Left renal pelvis (tissue), 4 donors: ENCODE results near the gene SH3BP1. TPM values are rescaled to one million over a fixed set of nuclear protein-coding genes. Genes with fewer than 3 reads are reported as not detected.

Experiments
- DNase-seq, 4 donors: peaks; one replicate each; pipeline ENCODE4 v3.0.0-alpha.2; 2013; ENCODE audit warnings: low read depth in 4 of 4, low spot score in 3 of 4
- polyA plus RNA-seq, 4 donors: library from polyadenylated mRNA; unstranded; fragments of 120-200 nt; gene quantifications; one replicate each; pipeline ENCODE4 v1.2.1, GENCODE V29; 2013; ENCODE audit not compliant: insufficient read length in 4 of 4

The SH3BP1 gene
- polyA plus RNA-seq, 4 donors = 16.1 to 27.5 (median 24.1) TPM

GRCh38 chr22:37616201-37617083 lies 23.0 kb upstream of the SH3BP1 start:
- no peak for DNase-seq

DNA sequence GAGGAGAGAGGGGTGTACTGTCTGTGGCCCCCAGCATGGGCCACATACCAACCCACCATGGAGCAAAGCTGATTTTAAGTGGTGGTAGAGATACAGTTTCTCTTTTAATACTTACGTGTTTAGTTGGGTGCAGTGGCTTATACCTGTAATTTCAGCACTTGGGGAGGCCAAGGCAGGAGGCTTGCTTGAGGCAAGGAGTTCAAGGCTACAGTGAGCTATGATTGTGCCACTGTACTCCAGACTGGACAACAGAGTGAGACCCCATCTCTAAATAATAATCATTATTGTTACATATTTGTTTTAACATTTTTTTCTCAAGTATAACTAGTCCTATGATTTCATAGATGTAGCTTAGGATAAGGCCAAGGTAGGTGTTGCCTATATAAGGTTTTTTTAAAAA lies 22.0 kb upstream of the SH3BP1 start:
- no peak for DNase-seq

- DNase-seq = no peak
Observed at GRCh38 chr22:37618072-37618656, 21.3 kb upstream of the SH3BP1 start.

GRCh38 chr22:37618674-37619073 lies 20.8 kb upstream of the SH3BP1 start:
- no peak for DNase-seq

DNA sequence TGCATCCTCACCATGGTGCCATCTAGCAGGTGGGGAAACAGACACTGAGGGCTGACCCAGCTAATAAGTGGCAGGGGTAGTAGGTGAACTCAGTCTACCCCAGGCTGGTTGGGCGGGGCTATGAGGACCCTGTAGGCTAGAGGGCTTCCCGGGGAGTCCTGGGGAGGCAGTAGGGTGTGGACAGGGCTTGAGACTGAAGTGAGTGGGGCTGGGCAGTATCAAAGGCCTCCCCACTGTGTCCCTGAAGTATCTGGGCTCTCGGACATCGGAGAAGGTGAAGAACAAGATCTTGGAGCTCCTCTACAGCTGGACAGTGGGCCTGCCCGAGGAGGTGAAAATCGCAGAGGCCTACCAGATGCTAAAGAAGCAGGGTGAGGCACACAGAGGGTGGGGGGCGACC lies 19.5 kb upstream of the SH3BP1 start:
- no peak for DNase-seq

GRCh38 chr22:37621352-37621860 lies 18.1 kb upstream of the SH3BP1 start:
- DNase-seq = no peak

- no peak for DNase-seq
Observed at GRCh38 chr22:37623075-37624016, 16.1 kb upstream of the SH3BP1 start.

GRCh38 chr22:37624017-37624365 lies 15.5 kb upstream of the SH3BP1 start:
- DNase-seq = no peak

DNA sequence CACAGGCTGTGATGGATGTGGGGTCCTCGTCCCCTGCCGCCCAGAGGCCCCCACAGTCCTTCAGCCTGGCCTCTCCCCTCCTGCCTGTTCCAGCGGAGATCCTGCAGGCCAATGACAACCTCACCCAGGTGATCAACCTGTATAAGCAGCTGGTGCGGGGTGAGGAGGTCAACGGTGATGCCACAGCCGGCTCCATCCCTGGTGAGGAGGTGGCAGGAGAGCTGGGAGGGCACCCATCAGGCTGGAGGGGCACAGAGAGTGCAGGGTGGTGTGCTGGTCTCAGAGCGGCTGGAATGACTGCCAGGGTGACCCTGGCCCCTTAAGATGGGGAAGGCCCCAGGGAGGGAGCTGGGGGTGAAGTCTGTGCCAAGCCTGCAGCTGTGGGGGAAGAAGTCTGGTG lies 14.6 kb upstream of the SH3BP1 start:
- no peak for DNase-seq

DNA sequence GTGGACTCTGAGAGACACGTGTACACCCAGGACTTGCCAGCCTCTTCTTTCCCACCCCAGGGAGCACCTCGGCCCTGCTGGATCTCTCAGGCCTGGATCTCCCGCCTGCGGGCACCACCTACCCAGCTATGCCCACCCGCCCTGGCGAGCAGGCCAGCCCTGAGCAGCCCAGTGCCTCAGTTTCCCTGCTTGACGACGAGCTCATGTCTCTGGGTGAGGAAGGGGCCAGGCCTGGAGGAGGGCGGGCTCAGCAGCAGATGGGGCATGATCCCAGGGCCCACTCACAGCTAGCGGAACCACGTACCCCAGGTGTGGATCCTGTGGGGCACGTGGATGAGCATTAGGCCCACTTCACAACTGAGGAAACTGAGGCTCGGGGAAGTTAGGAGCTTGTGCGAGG lies 13.7 kb upstream of the SH3BP1 start:
- DNase-seq = no peak

DNA sequence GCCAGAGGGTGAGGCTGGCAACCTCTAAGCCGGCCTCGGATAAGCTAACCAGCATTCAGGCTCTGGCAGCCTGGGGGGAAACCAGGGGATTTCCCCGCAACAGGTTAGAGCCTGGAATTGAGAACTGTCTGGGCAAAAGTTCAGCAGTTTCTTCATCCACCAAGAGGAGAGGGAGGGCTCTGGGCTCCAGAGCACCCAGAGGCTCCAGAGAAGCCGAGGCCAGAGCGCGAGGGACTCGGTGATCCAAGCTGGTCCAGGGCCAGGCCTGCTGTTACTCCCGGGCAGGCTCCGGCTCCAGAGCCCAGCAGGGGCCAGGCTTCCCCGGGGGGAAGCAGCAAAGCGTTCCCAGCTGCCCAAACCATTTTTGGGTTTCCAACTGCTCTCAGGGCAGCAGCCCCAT lies 13.3 kb upstream of the SH3BP1 start:
- no peak for DNase-seq

GRCh38 chr22:37626556-37627075 lies 12.9 kb upstream of the SH3BP1 start:
- no peak for DNase-seq

DNA sequence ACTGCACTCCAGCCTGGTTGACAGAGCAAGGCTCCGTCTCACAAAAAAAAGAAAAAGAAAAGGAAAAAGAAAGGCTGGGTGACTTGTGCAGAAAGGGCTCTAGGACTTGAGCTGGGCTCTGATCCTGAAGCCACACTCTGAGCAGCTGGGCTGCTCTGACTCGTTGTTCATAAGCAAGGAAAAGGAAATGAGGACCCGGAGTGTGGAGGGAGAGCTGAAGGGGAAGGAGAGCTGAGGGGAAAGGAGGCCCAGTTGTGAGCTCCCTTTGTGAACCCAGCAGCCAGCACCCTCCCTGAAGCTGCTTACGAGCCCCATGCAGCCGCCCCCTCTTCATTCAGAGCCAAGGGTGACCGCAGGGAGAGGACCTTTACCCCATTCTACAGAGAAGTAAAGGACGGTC lies 12.3 kb upstream of the SH3BP1 start:
- no peak for DNase-seq

DNA sequence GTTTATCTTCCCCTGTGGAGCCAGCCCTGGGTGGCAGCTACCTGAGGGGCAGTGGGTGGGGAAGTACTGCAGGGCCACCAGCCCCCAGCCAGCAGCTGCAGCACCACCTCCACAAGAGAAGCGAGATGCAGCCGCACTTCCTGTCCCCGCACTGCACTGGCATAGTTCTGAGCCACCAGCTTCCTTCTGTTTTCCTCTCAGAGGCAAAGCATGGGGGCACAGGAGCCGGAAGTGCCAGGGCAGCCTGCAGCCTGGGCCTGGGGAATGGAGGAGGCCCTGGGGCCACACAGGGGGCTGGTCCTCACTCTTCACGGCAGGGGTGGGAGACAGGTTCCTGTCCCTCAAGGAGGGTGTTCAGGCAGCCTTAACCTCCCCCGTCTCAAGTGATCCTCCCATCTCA lies 11.9 kb upstream of the SH3BP1 start:
- no peak for DNase-seq

DNA sequence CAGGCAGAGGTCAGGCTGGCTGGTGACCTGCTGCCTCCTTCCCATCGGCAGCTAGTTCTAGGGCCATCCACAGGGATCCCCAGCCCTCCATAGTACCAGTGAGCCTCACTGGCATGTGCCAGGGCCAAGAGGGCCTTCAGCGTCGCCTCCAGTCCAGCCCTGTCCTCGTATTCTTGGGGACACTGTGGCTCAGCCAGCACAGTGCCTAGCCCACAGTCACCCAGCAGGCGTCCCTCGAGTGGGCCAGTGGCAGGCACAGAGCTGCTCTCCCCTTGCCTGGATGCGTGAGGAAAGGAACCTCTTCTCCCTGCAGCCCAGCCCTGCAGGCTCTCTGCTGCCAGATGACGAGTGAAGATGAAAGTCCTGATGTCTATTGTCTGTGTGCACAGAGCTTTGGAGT lies 10.6 kb upstream of the SH3BP1 start:
- no peak for DNase-seq

DNA sequence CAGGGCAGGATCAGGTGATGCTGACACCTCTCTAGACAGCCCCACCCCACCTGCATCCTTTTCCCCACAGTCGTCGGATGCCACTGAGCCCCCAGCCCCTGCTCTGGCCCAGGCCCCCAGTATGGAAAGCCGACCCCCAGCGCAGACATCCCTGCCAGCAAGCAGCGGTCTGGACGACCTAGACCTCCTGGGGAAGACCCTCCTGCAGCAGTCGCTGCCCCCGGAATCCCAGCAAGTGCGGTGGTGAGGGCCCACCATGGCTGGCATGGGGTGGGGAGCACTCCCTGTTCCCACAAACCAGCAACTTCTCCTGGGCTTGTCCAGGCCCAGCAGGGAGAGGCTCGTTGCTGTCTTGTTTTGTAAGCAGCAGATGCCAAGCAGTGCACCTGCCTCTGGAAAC lies 9.5 kb upstream of the SH3BP1 start:
- no peak for DNase-seq

DNA sequence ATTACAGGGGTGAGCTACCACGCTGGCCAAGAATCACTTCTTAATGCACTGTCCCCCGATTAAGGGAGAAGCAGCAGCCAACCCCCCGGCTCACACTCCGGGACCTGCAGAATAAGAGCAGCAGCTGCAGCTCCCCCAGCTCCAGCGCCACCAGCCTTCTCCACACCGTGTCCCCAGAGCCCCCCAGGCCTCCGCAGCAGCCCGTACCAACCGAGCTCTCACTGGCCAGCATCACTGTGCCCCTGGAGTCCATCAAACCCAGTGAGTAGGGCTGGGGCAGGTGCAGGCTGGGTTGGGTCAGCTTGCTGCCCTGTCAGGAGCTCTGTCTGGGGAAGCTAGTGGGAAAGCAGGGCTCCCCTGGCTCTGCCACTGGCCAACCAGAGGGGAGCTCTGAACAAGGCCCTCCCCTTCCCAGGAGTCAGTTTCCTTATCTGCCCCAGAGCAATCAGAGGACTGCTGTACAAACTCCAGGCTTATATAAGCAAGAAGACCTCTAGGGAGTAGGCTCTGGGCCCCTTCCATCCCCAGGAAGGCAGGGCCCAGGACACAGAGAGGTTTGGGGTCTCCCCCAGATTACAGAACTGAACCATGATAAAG lies 8.5 kb upstream of the SH3BP1 start:
- no peak for DNase-seq

DNA sequence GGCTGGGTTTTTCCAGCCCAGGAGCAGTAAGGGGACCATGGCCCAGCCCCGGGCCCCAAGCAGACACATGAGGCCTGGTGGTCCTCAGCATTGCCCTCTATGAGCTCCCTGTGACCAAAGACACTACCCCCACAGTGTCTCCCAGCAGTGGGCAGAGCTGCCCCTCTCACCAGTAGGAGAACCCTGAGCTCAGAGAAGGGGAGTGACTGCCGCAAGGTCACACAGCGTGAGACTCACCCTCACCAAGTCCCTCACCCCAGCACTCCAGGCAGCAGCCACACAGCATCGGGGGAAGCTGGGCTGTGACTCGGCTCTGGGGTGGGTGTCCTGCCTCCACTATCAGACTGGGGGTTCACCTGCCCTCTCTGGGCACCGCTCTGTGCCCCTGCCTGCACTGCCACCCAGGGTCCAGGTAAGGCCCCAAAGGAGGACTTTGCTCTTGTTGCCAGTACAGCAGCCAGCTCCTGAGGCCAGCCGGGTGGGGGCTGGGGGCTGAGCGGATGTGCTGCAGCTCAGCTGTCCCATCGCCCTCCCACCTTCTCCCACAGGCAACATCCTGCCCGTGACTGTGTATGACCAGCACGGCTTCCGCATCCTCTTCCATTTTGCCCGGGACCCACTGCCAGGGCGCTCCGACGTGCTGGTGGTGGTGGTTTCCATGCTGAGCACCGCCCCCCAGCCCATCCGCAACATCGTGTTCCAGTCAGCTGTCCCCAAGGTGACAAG lies 7.9 kb upstream of the SH3BP1 start:
- DNase-seq = no peak

GRCh38 chr22:37632174-37633088 lies 7.0 kb upstream of the SH3BP1 start:
- DNase-seq = no peak
